H1 (cell line): ENCODE measurements around the gene ZNF541. TPM values are rescaled to one million over a fixed set of nuclear protein-coding genes. Genes with fewer than 3 reads are reported as not detected.
A peak's percentile ranks its signal among the peaks of the same experiment; 100 is the strongest.

Source experiments
- CTCF ChIA-PET: fragments of 300-600 bp; sonication (Branson Sonifier 250); formaldehyde crosslinking; loops from one replicate; lab custom pipeline; 2021; ENCODE audit not compliant: partially characterized antibody; lab: Charles Lee
- POLR2A ChIA-PET: fragments of 300-600 bp; sonication (Branson Sonifier 250); formaldehyde crosslinking; loops from one replicate; lab custom pipeline; 2021; ENCODE audit warnings: inconsistent platforms; ENCODE audit not compliant: partially characterized antibody; lab: Charles Lee
- DNase-seq, 2 experiments: peaks; one replicate each; pipeline versions ENCODE4 v3.0.0 to v3.0.0-alpha.2; 2010 to 2022; ENCODE audit warnings: low spot score in 2 of 2, low read depth in 1 of 2, mixed read lengths in 1 of 2
- FAIRE-seq: peaks from 2 replicates; lab custom pipeline; 2011; peaks lifted over from hg19 to GRCh38; lab: Jason Lieb, UNC
- H2AFZ ChIP-seq: 2 replicates; pipeline ENCODE4 v1.8.1; 2012; ENCODE audit warnings: low read length, inconsistent platforms
- H2AK5ac ChIP-seq: 2 replicates; pipeline ENCODE4 v1.6.1; 2013; ENCODE audit warnings: low read depth, low read length
- H2BK120ac ChIP-seq: replicated peaks from 2 replicates; pipeline ENCODE3; 2013; ENCODE audit warnings: low read depth, low read length, inconsistent platforms
- H2BK12ac ChIP-seq: 2 replicates; pipeline ENCODE4 v1.6.1; 2013; ENCODE audit warnings: low read depth, low read length
- H2BK15ac ChIP-seq: 2 replicates; pipeline ENCODE4 v1.6.1; 2013; ENCODE audit warnings: low read length
- H2BK20ac ChIP-seq: 2 replicates; pipeline ENCODE4 v1.6.1; 2013; ENCODE audit warnings: low read length
- H2BK5ac ChIP-seq: 2 replicates; pipeline ENCODE4 v1.6.1; 2013; ENCODE audit warnings: low read depth, low read length
- H3K14ac ChIP-seq: 2 replicates; pipeline ENCODE4 v1.6.1; 2013; ENCODE audit warnings: inconsistent platforms; ENCODE audit not compliant: insufficient read length
- H3K18ac ChIP-seq: 2 replicates; pipeline ENCODE4 v1.6.1; 2013; ENCODE audit warnings: low read length; ENCODE audit errors: extremely low read depth
- H3K23ac ChIP-seq: 2 replicates; pipeline ENCODE4 v1.6.1; 2013; ENCODE audit warnings: inconsistent platforms; ENCODE audit not compliant: insufficient read length
- H3K23me2 ChIP-seq: 2 replicates; pipeline ENCODE4 v1.6.1; 2013; ENCODE audit warnings: low read depth, low read length
- H3K27ac ChIP-seq: 2 replicates; pipeline ENCODE4 v1.6.1; 2011; ENCODE audit warnings: low read depth, low read length, inconsistent platforms
- H3K27me3 ChIP-seq, 4 experiments: replicated peaks in 1 of 4; 1 replicate in 1 of 4; 2 replicates in 3 of 4; pipeline versions ENCODE4 v1.6.1 to v1.8.1; 2011 to 2013; ENCODE audit warnings: low read length in 3 of 4, mild to moderate bottlenecking in 3 of 4, inconsistent platforms in 2 of 4, mixed read lengths in 2 of 4, moderate library complexity in 1 of 4; ENCODE audit not compliant: control insufficient read depth in 3 of 4, insufficient read depth in 3 of 4; ENCODE audit errors: extremely low read depth in 1 of 4
- H3K36me3 ChIP-seq, 4 experiments: 2 replicates each; pipeline versions ENCODE4 v1.6.1 to v1.8.1; 2011 to 2013; ENCODE audit warnings: mild to moderate bottlenecking in 4 of 4, low read length in 3 of 4, moderate library complexity in 2 of 4, control low read depth in 1 of 4, inconsistent platforms in 1 of 4; ENCODE audit not compliant: insufficient read depth in 4 of 4, control insufficient read depth in 2 of 4
- H3K4ac ChIP-seq: replicated peaks from 2 replicates; pipeline ENCODE3; 2013; ENCODE audit warnings: low read length, low read depth, mixed read lengths, inconsistent platforms; ENCODE audit not compliant: insufficient read length
- H3K4me1 ChIP-seq, 4 experiments: replicated peaks in 1 of 4; 1 replicate in 1 of 4; 2 replicates in 3 of 4; pipeline versions ENCODE4 v1.6.1 to v1.8.1; 2011 to 2013; ENCODE audit warnings: low read length in 3 of 4, inconsistent platforms in 2 of 4, mixed read lengths in 1 of 4; ENCODE audit not compliant: insufficient read depth in 4 of 4, control insufficient read depth in 3 of 4
- H3K4me2 ChIP-seq, 2 experiments: 2 replicates each; pipeline versions ENCODE4 v1.6.1 to v1.8.1; 2011 to 2013; ENCODE audit warnings: low read depth in 2 of 2, low read length in 2 of 2, control low read depth in 1 of 2, inconsistent platforms in 1 of 2, mild to moderate bottlenecking in 1 of 2; ENCODE audit not compliant: insufficient read depth in 1 of 2
- H3K4me3 ChIP-seq, 4 experiments: fragments of 200-600, 300-600 bp in 1 of 4; sonication (generic), shearing (Covaris generic), sonication (Bioruptor Twin) in 1 of 4; 2 replicates each; pipeline versions ENCODE4 v1.5.1 to v1.8.1; 2011 to 2016; ENCODE audit warnings: low read length in 4 of 4, low read depth in 3 of 4, control low read depth in 2 of 4, inconsistent platforms in 2 of 4, mild to moderate bottlenecking in 2 of 4, mixed read lengths in 1 of 4, moderate library complexity in 1 of 4; ENCODE audit not compliant: insufficient read depth in 2 of 4; ENCODE audit errors: extremely low read depth in 1 of 4
- H3K56ac ChIP-seq: replicated peaks from 2 replicates; pipeline ENCODE3; 2013; ENCODE audit warnings: low read depth, mild to moderate bottlenecking, mixed read lengths, low read length, inconsistent platforms; ENCODE audit not compliant: insufficient read length
- H3K79me1 ChIP-seq: 2 replicates; pipeline ENCODE4 v1.6.1; 2013; ENCODE audit warnings: low read depth, low read length, control low read depth
- H3K79me2 ChIP-seq, 2 experiments: 2 replicates each; pipeline versions ENCODE4 v1.6.1 to v1.8.1; 2012 to 2013; ENCODE audit warnings: low read length in 2 of 2, mild to moderate bottlenecking in 2 of 2, inconsistent platforms in 1 of 2; ENCODE audit not compliant: insufficient read depth in 2 of 2, control insufficient read depth in 1 of 2
- H3K9ac ChIP-seq, 4 experiments: replicated peaks in 1 of 4; 1 replicate in 1 of 4; 2 replicates in 3 of 4; pipeline versions ENCODE4 v1.6.1 to v1.8.1; 2011 to 2013; ENCODE audit warnings: low read depth in 3 of 4, low read length in 3 of 4, control low read depth in 2 of 4, mild to moderate bottlenecking in 2 of 4, moderate library complexity in 2 of 4, inconsistent platforms in 1 of 4; ENCODE audit errors: extremely low read depth in 1 of 4
- H3K9me3 ChIP-seq, 2 experiments: 2 replicates each; pipeline versions ENCODE4 v1.6.1 to v1.8.1; 2012 to 2013; ENCODE audit warnings: mild to moderate bottlenecking in 2 of 2, moderate library complexity in 2 of 2, control low read depth in 1 of 2, inconsistent platforms in 1 of 2, low read depth in 1 of 2, low read length in 1 of 2, mixed read lengths in 1 of 2; ENCODE audit not compliant: insufficient read depth in 2 of 2
- H4K20me1 ChIP-seq, 2 experiments: replicated peaks in 1 of 2; 2 replicates each; pipeline versions ENCODE3 to v1.8.1; 2011 to 2013; ENCODE audit warnings: inconsistent platforms in 2 of 2, low read length in 2 of 2, mild to moderate bottlenecking in 1 of 2; ENCODE audit not compliant: insufficient read depth in 2 of 2, control insufficient read depth in 1 of 2
- H4K5ac ChIP-seq: 2 replicates; pipeline ENCODE4 v1.6.1; 2013; ENCODE audit warnings: low read length, low read depth, mixed read lengths, inconsistent platforms; ENCODE audit not compliant: insufficient read length
- H4K8ac ChIP-seq: 2 replicates; pipeline ENCODE4 v1.8.0; 2013; ENCODE audit warnings: mild to moderate bottlenecking, moderate library complexity, low read length, inconsistent platforms; ENCODE audit not compliant: insufficient read depth; ENCODE audit errors: extremely low read depth
- H4K91ac ChIP-seq: replicated peaks from 2 replicates; pipeline ENCODE3; 2013; ENCODE audit warnings: low read length, mixed read lengths, inconsistent platforms; ENCODE audit not compliant: insufficient read length
- MAFK ChIP-seq: IDR thresholded peaks from 2 replicates; pipeline ENCODE4 v1.6.1; 2012; ENCODE audit warnings: low read depth, mild to moderate bottlenecking, improper control_type of control experiment, low read length
- SAP30 ChIP-seq: fragments of 300-600 bp; sonication (generic); IDR thresholded peaks from 2 replicates; pipeline ENCODE4 v1.7.1; 2012; ENCODE audit warnings: low read length, moderate library complexity, mild to moderate bottlenecking, inconsistent platforms; ENCODE audit not compliant: insufficient read depth, insufficient replicate concordance
- WGBS, 2 experiments: shearing (Covaris generic) in 1 of 2; methylation state at CpG; one replicate each; pipeline versions ENCODE4 v1.1.6 to v1.1.7; 2013 to 2015; ENCODE audit warnings: low lambda C conversion rate in 2 of 2, mixed read lengths in 2 of 2, inconsistent platforms in 1 of 2, low coverage in 1 of 2, missing lambda C conversion rate in 1 of 2; ENCODE audit not compliant: insufficient replicate concordance in 2 of 2, insufficient coverage in 1 of 2, insufficient read length in 1 of 2; ENCODE audit errors: extremely low coverage in 1 of 2, missing lambda C conversion rate in 1 of 2; 5-methylcytosine and 5-hydroxymethylcytosine counted together
- polyA plus RNA-seq, 7 experiments: library from polyadenylated mRNA; depleted of rRNA in 3 of 7; stranded (reverse) in 5 of 7; unstranded in 2 of 7; fragments of >200 nt in 5 of 7; fragments of 200-250 nt in 2 of 7; gene quantifications; 1 replicate in 5 of 7; 2 replicates in 1 of 7; 4 replicates in 1 of 7; pipeline versions ENCODE4 v1.2.1 to v1.2.3, GENCODE V29; 2011 to 2013; ENCODE audit warnings: missing spikeins in 2 of 7, mixed read lengths in 2 of 7
- total RNA-seq: library from RNA; stranded (reverse); fragmentation: NEBNext Ultra II Directional; extraction: Animal tissue kit (Norgen Biotek cat#: 25700); gene quantifications from 2 replicates; pipeline ENCODE4 v1.2.1, GENCODE V29; 2021

Gene ZNF541
- total and polyA plus RNA-seq, 2 of the 8 experiments (the other 6 are each of a cell fraction or from before 2014, with no cell fraction given): 0.05 TPM; not detected in 1

- H3K36me3 ChIP-seq: no peaks in the 10 kb centered on the region
- POLR2A ChIA-PET: no interaction called here
These were observed 8.8 kb upstream of the ZNF541 start for GRCh38 chr19:47581605-47582319.

More at GRCh38 chr19:47581605-47582319, 8.8 kb upstream of the ZNF541 start:
- Histone ChIP-seq H2BK20ac (no peak overlapping the region; the same call in 1 of the 2 replicates), H2BK12ac (peak overlapping the region; percentile 94; the same call in 1 of the 2 replicates), H3K23me2 (no peaks in the 10 kb centered on the region), H2AK5ac (no peak overlapping the region), H2BK120ac (no peak overlapping the region), H3K56ac (no peak overlapping the region), H3K23ac (no peak overlapping the region), H3K4me3 (no peak overlapping the region), H3K14ac (no peak overlapping the region), H2BK15ac (peak overlapping the region; percentile 46; the same call in 1 of the 2 replicates), H3K4me2 (no peak overlapping the region), H3K27me3 (no peaks in the 10 kb centered on the region), H3K9ac (no peak overlapping the region), H2BK5ac (0 out of 2 replicates have a peak overlapping the region, but pooled peaks have one; percentile 66)
- WGBS, 2 experiments: 72% methylated on average over 5 of the region's 6 CpGs; no CpG with 5 or more reads in 1 of the 2 experiments
- FAIRE-seq: no peak
- TF ChIP-seq SAP30: no peak
- TF ChIP-seq MAFK: no peak
- TF ChIP-seq, all 59 proteins: peak for 0
- no peak for DNase-seq
- H3K18ac ChIP-seq: peak overlapping the region; percentile 60; the same call in 1 of the 2 replicates
- H3K4ac ChIP-seq: no peak overlapping the region
- H4K8ac ChIP-seq: no peak overlapping the region
- H4K91ac ChIP-seq: no peak overlapping the region
- H3K9me3 ChIP-seq: peaks cover 2 to 4% of the 10 kb centered on the region in 2 experiments; a peak in 1 of 4 replicates
- peak overlapping the region; percentile 79 for H2AFZ ChIP-seq
- CTCF ChIA-PET: interaction anchor here (1.0 kb wide), 1 partner anchor 126 kb away, joined by 4 read pairs; no protein-coding TSS in a partner anchor
- no peaks in the 10 kb centered on the region for H3K79me1 ChIP-seq
- H3K79me2 ChIP-seq: no peaks in the 10 kb centered on the region
- H4K20me1 ChIP-seq: no peaks in the 10 kb centered on the region
- H3K4me1 ChIP-seq: no peaks in the 10 kb centered on the region
- no peak overlapping the region for H4K5ac ChIP-seq
- no peak overlapping the region for H3K27ac ChIP-seq
